ENCODE measurements around the gene NAT10. TPM values are rescaled to one million over a fixed set of nuclear protein-coding genes. Genes with fewer than 3 reads are reported as not detected.

The NAT10 gene
- total RNA-seq, 2 donors from 2014 or later: 113 to 138 TPM

- no peaks in the 10 kb centered on the region for H3K27me3 Mint-ChIP-seq
- no peaks in the 10 kb centered on the region for H3K36me3 Mint-ChIP-seq (ENCODE audit: low read depth)
- H3K27ac Mint-ChIP-seq: no peak overlapping the region
- no peaks in the 10 kb centered on the region for H3K9me3 Mint-ChIP-seq
- H3K4me1 Mint-ChIP-seq: no peaks in the 10 kb centered on the region
- ATAC-seq (replicated peaks): no peak
- no peak overlapping the region for H3K4me3 Mint-ChIP-seq
These were observed 57.0 kb downstream of the NAT10 start for GRCh38 chr11:34162493-34162820.

GRCh38 chr11:34162856-34163255, 57.4 kb downstream of the NAT10 start:
- H3K36me3 Mint-ChIP-seq (ENCODE audit: low read depth): no peaks in the 10 kb centered on the region
- no peaks in the 10 kb centered on the region for H3K4me1 Mint-ChIP-seq
- no peak overlapping the region for H3K27ac Mint-ChIP-seq
- no peak overlapping the region for H3K4me3 Mint-ChIP-seq
- H3K9me3 Mint-ChIP-seq: no peaks in the 10 kb centered on the region
- no peak for ATAC-seq (replicated peaks)
- no peaks in the 10 kb centered on the region for H3K27me3 Mint-ChIP-seq

GRCh38 chr11:34165121-34165520, 59.7 kb downstream of the NAT10 start:
- no peak for ATAC-seq (replicated peaks)
- H3K36me3 Mint-ChIP-seq (ENCODE audit: low read depth): no peaks in the 10 kb centered on the region

GRCh38 chr11:34165786-34166555, 60.5 kb downstream of the NAT10 start:
- Mint-ChIP-seq H3K4me1 (no peaks in the 10 kb centered on the region), H3K27ac (no peak overlapping the region), H3K9me3 (no peaks in the 10 kb centered on the region), H3K4me3 (no peak overlapping the region), H3K27me3 (no peaks in the 10 kb centered on the region), H3K36me3 (ENCODE audit: low read depth) (no peaks in the 10 kb centered on the region)
- no peak for ATAC-seq (replicated peaks)

More at GRCh38 chr11:34165121-34165520, 59.7 kb downstream of the NAT10 start:
- H3K9me3 Mint-ChIP-seq: no peaks in the 10 kb centered on the region
- H3K27ac Mint-ChIP-seq: no peak overlapping the region
- H3K27me3 Mint-ChIP-seq: no peaks in the 10 kb centered on the region
- no peaks in the 10 kb centered on the region for H3K4me1 Mint-ChIP-seq
- no peak overlapping the region for H3K4me3 Mint-ChIP-seq

GRCh38 chr11:34166806-34167740, 61.6 kb downstream of the NAT10 start:
- Mint-ChIP-seq H3K36me3 (ENCODE audit: low read depth) (no peaks in the 10 kb centered on the region), H3K4me1 (no peaks in the 10 kb centered on the region), H3K4me3 (no peak overlapping the region), H3K27ac (no peak overlapping the region), H3K27me3 (no peaks in the 10 kb centered on the region), H3K9me3 (no peaks in the 10 kb centered on the region)
- no peak for ATAC-seq (replicated peaks)

- no peak overlapping the region for H3K27ac Mint-ChIP-seq
- no peaks in the 10 kb centered on the region for H3K36me3 Mint-ChIP-seq (ENCODE audit: low read depth)
- peaks cover 4% of the 10 kb centered on the region for H3K27me3 Mint-ChIP-seq
- H3K4me3 Mint-ChIP-seq: no peak overlapping the region
- no peaks in the 10 kb centered on the region for H3K4me1 Mint-ChIP-seq
- ATAC-seq (replicated peaks): no peak
- H3K9me3 Mint-ChIP-seq: no peaks in the 10 kb centered on the region
These were observed 62.5 kb downstream of the NAT10 start for GRCh38 chr11:34167961-34168360.

- Mint-ChIP-seq H3K4me1 (no peaks in the 10 kb centered on the region), H3K36me3 (ENCODE audit: low read depth) (no peaks in the 10 kb centered on the region), H3K4me3 (no peak overlapping the region), H3K27ac (no peak overlapping the region), H3K9me3 (no peaks in the 10 kb centered on the region), H3K27me3 (peaks cover 4% of the 10 kb centered on the region)
- ATAC-seq (replicated peaks): no peak
These were observed 63.4 kb downstream of the NAT10 start for GRCh38 chr11:34168642-34169420.

- Mint-ChIP-seq H3K36me3 (ENCODE audit: low read depth) (no peaks in the 10 kb centered on the region), H3K27me3 (peaks cover 4% of the 10 kb centered on the region), H3K9me3 (no peaks in the 10 kb centered on the region), H3K4me3 (no peak overlapping the region), H3K27ac (no peak overlapping the region), H3K4me1 (peaks cover under 1% of the 10 kb centered on the region)
- ATAC-seq (replicated peaks): no peak
These were observed 64.3 kb downstream of the NAT10 start for GRCh38 chr11:34169686-34170085.

GRCh38 chr11:34173050-34173449, 67.6 kb downstream of the NAT10 start:
- Mint-ChIP-seq H3K4me3 (no peak overlapping the region), H3K9me3 (no peaks in the 10 kb centered on the region)
- ATAC-seq (replicated peaks): no peak

GRCh38 chr11:34174412-34175041, 69.1 kb downstream of the NAT10 start:
- Mint-ChIP-seq H3K4me1 (peaks cover 4% of the 10 kb centered on the region), H3K36me3 (ENCODE audit: low read depth) (no peaks in the 10 kb centered on the region), H3K4me3 (no peak overlapping the region), H3K27me3 (peaks cover 4% of the 10 kb centered on the region), H3K27ac (no peak overlapping the region), H3K9me3 (no peaks in the 10 kb centered on the region)
- ATAC-seq (replicated peaks): peak; percentile 98

More at GRCh38 chr11:34173050-34173449, 67.6 kb downstream of the NAT10 start:
- Mint-ChIP-seq H3K27ac (no peak overlapping the region), H3K36me3 (ENCODE audit: low read depth) (no peaks in the 10 kb centered on the region), H3K27me3 (peaks cover 4% of the 10 kb centered on the region), H3K4me1 (peaks cover 4% of the 10 kb centered on the region)

- H3K36me3 Mint-ChIP-seq (ENCODE audit: low read depth): no peaks in the 10 kb centered on the region
- ATAC-seq (replicated peaks): no peak
- peaks cover 4% of the 10 kb centered on the region for H3K4me1 Mint-ChIP-seq
- no peak overlapping the region for H3K27ac Mint-ChIP-seq
- peaks cover 4% of the 10 kb centered on the region for H3K27me3 Mint-ChIP-seq
- no peaks in the 10 kb centered on the region for H3K9me3 Mint-ChIP-seq
- H3K4me3 Mint-ChIP-seq: no peak overlapping the region
These were observed 70.0 kb downstream of the NAT10 start for GRCh38 chr11:34175284-34176019.

- Mint-ChIP-seq H3K36me3 (ENCODE audit: low read depth) (no peaks in the 10 kb centered on the region), H3K27ac (no peak overlapping the region), H3K4me3 (no peak overlapping the region), H3K4me1 (peaks cover 4% of the 10 kb centered on the region), H3K27me3 (peaks cover 4% of the 10 kb centered on the region), H3K9me3 (no peaks in the 10 kb centered on the region)
- no peak for ATAC-seq (replicated peaks)
These were observed 71.4 kb downstream of the NAT10 start for GRCh38 chr11:34176751-34177209.

GRCh38 chr11:34178209-34178821, 72.9 kb downstream of the NAT10 start:
- Mint-ChIP-seq H3K27ac (no peak overlapping the region), H3K27me3 (no peaks in the 10 kb centered on the region), H3K4me1 (peaks cover 4% of the 10 kb centered on the region), H3K36me3 (ENCODE audit: low read depth) (no peaks in the 10 kb centered on the region), H3K4me3 (no peak overlapping the region), H3K9me3 (no peaks in the 10 kb centered on the region)
- no peak for ATAC-seq (replicated peaks)

All from activated T-helper 17 cell treated with anti-CD3 and anti-CD28 coated beads, Interleukin-2, amount 50 U/mL, for 72 hours (primary cell).